Stimulated activated CD8-positive, alpha-beta memory T cell treated with anti-CD3 and anti-CD28 coated beads, Interleukin-15, amount 100 ng/mL, for 4 hours (primary cell): Measurements from ENCODE around the gene TIMELESS.
"Not testable (repeated sequence)": the region's sequence is repeated elsewhere in the genome, so short reads cannot be mapped to it uniquely, and the experiment has no call there.

ENCODE experiments used
- DNase-seq, 2 donors: peaks; one replicate each; pipeline ENCODE4 v3.0.0-alpha.2; 2020; ENCODE audit warnings: low read depth in 2 of 2

The TIMELESS gene

GRCh38 chr12:56462565-56462964, 13.3 kb upstream of the TIMELESS start:
- DNase-seq, result no peak

- DNase-seq, result no peak
These were observed 12.3 kb upstream of the TIMELESS start for GRCh38 chr12:56461235-56462159.

GRCh38 chr12:56457817-56458216, 8.6 kb upstream of the TIMELESS start:
- no peak for DNase-seq

GRCh38 chr12:56454557-56454956, 5.3 kb upstream of the TIMELESS start, which contains the start of gene MIP:
Gene MIP, minus strand, starts transcription at chr12:56454657. Its CDS starts 44 bp downstream, at chr12:56454613.
- DNase-seq, result no peak

DNA sequence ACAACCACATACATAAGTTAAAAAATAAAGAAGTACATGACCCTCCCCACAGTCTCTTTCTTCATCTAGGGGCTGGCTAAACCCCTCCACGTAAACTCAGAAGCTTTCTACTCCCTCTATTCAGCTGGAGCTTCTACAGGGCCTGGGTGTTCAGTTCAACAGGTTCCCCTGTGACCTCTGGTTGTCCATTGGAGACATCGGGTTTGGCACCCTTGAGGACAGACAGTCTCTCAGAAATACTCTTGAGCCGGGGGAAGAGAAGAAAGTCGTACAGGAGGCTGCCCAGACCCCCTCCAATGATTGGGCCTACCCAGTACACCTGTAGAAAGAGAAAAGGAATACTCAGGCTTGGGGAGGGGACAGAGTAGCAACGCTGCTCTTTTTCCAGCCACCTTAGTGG, 1.9 kb upstream of the TIMELESS start:
- no peak for DNase-seq

DNA sequence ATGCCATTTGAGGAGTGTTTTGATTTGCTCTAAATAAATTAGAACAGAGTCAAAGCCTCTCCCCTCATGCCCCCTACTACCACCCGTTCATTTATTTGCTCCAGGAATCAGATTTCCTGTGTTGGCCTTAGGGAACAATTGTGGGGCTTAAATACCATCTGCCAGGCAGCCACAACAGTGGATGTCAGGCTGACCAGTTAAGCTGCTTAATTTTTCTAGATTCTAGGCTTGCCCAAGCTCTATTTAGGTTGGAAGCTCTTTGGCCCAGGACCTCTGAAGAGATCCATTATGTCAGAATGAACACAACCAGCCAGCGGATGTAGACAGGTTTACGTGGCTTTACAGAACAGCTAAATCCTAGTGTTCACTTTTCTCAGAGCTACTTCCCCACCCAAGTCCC, 1.0 kb upstream of the TIMELESS start:
- DNase-seq, result no peak

DNA sequence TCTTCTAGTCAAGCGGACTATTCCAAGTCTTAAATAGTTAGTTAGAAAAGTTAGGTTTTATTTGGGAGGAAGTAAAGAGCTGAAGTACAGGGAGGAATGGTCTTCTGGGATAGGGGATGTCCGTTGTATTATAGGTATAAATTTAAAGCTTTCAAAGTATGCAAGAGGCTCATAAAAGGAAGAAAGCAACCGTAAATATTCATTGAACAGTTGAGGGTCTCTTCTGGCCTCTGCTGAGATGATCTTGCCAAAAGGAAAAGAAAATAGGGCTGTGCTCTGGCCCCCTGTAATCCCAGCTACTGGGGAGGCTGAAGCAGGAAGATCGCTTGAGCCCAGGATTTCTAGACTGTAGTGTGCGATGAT, 377 bp upstream of the TIMELESS start:
- DNase-seq, result no peak

DNA sequence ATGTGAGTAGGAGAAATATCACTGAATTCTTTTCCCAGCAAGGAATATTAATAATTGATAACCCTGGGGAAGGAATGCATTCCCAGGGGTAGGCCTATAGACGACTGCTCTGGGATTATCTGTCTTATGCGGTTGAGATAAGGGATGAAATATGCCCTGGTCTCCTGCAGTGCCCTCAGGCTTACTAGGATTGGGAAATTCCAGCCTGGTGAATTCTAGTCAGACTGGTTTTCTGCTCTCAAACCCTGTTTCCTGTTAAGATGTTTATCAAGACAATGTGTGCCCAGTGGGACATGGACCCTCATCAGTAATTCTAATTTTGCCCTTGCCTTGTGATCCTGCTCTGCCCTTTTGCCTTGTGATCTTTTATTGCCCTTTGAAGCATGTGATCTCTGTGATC, 6.0 kb downstream of the TIMELESS start:
- not testable (repeated sequence) for DNase-seq

GRCh38 chr12:56437430-56438176, 11.6 kb downstream of the TIMELESS start:
- no peak for DNase-seq

- no peak for DNase-seq
These were observed 14.4 kb downstream of the TIMELESS start for GRCh38 chr12:56434828-56435227.

GRCh38 chr12:56431850-56432249, 17.4 kb downstream of the TIMELESS start:
- no peak for DNase-seq

GRCh38 chr12:56431288-56431687, 17.9 kb downstream of the TIMELESS start:
- no peak for DNase-seq

GRCh38 chr12:56425940-56426438, 23.2 kb downstream of the TIMELESS start:
- DNase-seq, result no peak

DNA sequence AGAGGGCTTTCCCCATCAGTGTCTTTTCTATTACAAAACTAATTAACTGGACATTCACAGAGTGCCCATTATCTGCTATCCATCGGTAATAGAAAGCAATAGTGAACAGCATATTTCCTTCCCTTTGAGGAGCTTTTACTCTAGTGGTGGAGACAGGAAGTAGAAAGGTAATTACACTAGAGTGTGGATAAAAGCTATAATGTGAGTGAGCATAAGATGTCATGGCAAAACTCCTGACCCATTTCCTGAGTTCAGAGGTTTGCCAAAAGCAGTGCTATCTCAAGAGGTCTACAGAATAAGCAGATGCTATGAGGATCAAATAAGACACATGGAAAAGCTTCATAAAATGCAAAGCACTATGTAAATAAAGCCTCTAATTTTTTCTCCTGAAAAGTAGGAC, 24.0 kb downstream of the TIMELESS start:
- no peak for DNase-seq

DNA sequence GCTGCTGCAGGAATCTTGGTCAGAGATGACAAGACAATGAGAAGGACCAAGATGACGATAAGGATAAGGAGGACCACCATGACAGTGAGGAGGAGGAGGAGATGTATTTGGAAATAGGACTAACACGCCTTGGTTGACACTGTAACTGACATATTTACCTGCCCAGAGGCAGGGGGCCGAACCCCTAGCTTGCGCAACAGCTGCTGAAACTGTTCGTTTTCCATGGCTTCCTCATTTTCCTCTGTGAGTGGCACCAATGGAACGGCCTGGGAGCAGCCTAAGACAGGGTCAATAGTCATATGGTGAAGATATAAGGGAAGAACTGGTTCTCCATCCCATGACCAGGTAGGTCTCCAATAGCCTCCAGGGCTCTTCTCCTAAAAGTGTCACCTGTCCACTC, 28.8 kb downstream of the TIMELESS start:
- DNase-seq, result no peak

- no peak for DNase-seq
These were observed 31.5 kb downstream of the TIMELESS start for GRCh38 chr12:56417739-56418138.

GRCh38 chr12:56414401-56414800, 34.8 kb downstream of the TIMELESS start:
- no peak for DNase-seq

- no peak for DNase-seq
These were observed 35.8 kb downstream of the TIMELESS start for GRCh38 chr12:56413392-56413791.

DNA sequence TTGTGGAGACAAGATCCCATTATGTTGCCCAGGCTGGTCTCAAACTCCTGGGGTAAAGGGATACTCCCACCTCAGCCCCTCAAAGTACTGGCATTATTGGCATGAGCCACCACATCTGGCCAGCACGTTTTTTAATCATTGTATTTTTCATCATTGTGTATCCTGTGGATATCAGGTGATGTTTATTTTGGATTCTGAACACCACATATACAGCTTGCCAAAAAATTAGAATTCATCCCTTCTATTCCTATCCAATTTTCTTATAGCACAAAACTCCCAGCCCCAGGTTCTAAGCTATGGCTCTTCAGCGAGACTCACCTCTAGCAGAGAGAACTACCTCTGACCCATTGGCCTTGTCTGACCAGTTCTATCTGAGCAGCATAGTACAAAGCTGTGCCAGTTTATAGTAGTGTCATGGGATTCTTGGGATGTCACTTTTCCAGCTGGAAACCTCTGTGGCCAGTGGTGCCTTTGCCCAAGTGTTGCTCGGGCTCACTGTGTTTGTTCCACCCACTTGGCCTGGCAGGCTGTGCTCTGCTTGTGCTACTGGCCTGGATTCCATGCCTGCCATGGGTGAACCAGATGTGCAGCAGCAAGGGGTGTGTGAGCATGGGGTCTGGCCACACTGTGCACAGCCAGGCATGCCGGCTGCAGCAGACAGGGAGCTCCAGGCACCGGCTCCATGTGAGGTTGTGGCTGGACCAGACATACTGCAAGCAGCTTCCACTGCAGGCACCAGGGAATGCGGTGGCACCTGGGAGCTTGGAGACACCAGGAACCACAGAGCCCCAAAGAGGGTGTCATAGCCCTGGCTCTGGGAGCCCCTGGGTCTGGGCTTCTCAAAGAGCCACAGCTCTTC, 37.2 kb downstream of the TIMELESS start:
- DNase-seq, result no peak

DNA sequence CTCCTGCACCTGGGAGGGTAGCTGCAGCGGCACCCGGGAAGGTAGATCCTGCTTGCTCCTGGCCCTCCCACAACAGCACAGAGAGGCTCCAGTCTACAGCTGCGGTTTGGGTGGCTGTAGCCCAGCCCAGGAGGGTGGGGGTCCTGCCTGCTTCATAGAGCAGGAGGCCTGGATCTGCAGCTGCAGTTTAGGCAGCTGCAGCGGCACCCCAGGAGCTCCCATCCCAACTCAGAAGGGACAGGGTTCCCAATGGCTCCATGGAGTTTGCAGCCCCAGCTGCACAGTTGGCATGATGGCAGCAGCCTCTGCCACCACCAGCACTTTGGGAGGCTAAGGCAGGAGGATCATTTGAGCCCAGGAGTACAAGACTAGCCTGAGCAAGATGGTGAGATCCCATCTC, 38.5 kb downstream of the TIMELESS start:
- DNase-seq, result no peak

- no peak for DNase-seq
These were observed 40.3 kb downstream of the TIMELESS start for GRCh38 chr12:56408799-56409417.
